Right cardiac atrium (tissue), 5 donors: Measurements from ENCODE around the gene FBXW11. TPM values are rescaled to one million over a fixed set of nuclear protein-coding genes. Genes with fewer than 3 reads are reported as not detected.

Source experiments
- ATAC-seq, 2 donors: fragments of 200-7000 bp; cut with Tn5 transposase; one replicate each; pipeline versions ENCODE4 v1.8.0 to v1.9.1; 2020; ENCODE audit warnings: moderate library complexity in 2 of 2, mild to moderate bottlenecking in 1 of 2
- DNase-seq, 3 donors: peaks; one replicate each; pipeline ENCODE4 v3.0.0-alpha.2; 2020
- H3K27ac ChIP-seq: one replicate; pipeline ENCODE4 v1.5.1; 2013; ENCODE audit warnings: mild to moderate bottlenecking, low read length, control low read depth, moderate library complexity
- H3K27me3 ChIP-seq: one replicate; pipeline ENCODE4 v1.6.1; 2013; ENCODE audit not compliant: control insufficient read depth, insufficient read depth
- H3K4me1 ChIP-seq: one replicate; pipeline ENCODE4 v1.6.1; 2013; ENCODE audit warnings: low read length; ENCODE audit not compliant: control insufficient read depth, insufficient read depth
- H3K4me3 ChIP-seq: one replicate; pipeline ENCODE4 v1.5.1; 2013; ENCODE audit warnings: low read length, control low read depth
- H3K9me3 ChIP-seq: one replicate; pipeline ENCODE4 v1.6.1; 2013; ENCODE audit warnings: low read length; ENCODE audit not compliant: control insufficient read depth
- WGBS: extraction: QIAGEN DNeasy Blood & Tissue Kit; methylation state at CpG from one replicate; pipeline ENCODE4 v1.1.7; 2013; 5-methylcytosine and 5-hydroxymethylcytosine counted together
- intact Hi-C, 4 donors: fragments of 100-400 bp; cut with DNase I; formaldehyde crosslinking; loops; one replicate each; pipeline versions ENCODE4 v1.11.0 to v1.14.0; 2022 to 2023
- polyA plus RNA-seq: library from polyadenylated mRNA; stranded (reverse); fragments of 200-250 nt; gene quantifications from one replicate; pipeline ENCODE4 v1.2.3, GENCODE V29; 2013
- total RNA-seq, 4 donors: library from RNA; stranded (reverse); fragmentation: NEBNext Ultra II Directional; extraction: Animal tissue kit (Norgen Biotek cat#: 25700); gene quantifications; one replicate each; pipeline ENCODE4 v1.2.1, GENCODE V29; 2021
- donor health status: healthy with polysubstance abuse.
- donor health status: DM: no; HTN: yes; CAD: no.
- donor health status: DM: no; HTN: no; CAD: no.
- donor health status: DM: no; HTN: yes; CAD: no; lungs with severe emphysema.
- donor health status: DM: yes; HTN: yes; CAD: no.

FBXW11 gene
- total and polyA plus RNA-seq, 5 donors: 15.8 to 70.7 (median 65.6) TPM

DNA sequence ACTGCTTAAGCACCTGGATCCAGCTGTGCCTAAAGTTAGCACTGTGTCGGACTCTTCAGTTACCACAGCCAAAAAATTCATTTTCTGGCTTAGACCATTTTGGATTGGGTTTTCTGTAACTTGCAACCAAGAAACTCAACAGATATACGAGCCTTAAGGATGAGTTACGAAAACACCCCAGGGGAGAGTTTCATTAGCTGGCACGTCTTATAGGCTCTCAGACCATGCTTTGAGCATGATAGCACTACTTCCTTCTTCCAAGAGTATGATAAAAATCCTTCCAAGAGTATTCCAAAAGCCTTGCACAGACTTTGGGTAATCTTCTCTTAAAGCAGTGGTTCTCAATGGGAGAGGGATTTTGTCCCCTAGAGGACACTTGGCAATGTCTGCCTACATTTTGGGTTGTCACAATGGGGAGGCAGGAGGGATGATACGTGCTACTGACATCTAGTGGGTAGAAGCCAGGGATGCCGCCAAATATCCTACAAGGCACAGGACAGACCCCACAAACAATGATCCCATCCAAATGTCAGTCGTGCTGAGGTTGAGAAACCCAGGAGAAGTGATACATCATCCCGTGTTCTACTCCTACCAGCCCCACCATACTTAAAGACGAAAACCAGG, 156.0 kb downstream of the FBXW11 start:
- no peak overlapping the region for H3K27ac ChIP-seq
- intact Hi-C loops: loop anchor here in 2 of 4 donors (5.0 to 10.0 kb wide), 2 partner anchors 223 to 426 kb away; no protein-coding TSS in a partner anchor
- H3K4me1 ChIP-seq: no peaks in the 10 kb centered on the region
- no peaks in the 10 kb centered on the region for H3K27me3 ChIP-seq
- no peaks in the 10 kb centered on the region for H3K9me3 ChIP-seq
- no peak overlapping the region for H3K4me3 ChIP-seq
- ATAC-seq (peak; percentile 38 to 39), DNase-seq (no peak)
- WGBS: 53% methylated on average over 9 of the region's 9 CpGs

DNA sequence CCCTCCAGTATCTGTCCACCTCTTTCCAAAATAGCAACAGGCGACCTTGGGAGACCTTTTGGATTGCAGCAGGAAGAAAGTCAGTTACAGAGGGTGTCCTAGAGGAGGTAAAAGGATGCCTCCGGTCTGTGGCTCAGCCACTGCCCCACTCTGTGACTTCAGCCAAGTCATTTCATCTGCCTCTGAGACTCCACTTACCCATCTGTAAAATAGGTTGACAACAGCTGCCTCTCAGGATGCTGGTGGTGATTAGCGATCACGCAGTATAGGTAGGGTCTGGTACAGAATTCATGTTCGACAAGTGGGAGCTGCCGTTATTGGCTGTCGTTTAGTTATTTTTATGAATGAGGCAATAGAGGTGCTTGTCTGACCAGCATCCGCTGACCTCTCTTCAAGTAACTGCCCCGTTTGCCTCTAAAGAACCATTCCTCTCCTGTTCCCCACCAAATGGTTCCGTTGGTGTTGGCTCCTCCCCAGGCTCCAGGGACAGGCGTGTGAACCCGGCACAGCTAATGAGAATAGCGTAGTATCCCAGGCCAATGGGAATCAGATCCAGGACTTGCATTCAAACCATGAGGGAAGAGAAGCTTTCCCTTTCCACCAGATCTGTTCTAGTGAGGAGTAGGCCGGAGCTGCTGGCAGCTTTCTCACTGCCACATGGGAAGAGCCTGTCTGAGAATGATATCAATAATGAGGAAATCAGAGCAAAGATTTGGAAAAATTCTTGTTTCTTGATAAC, 156.7 kb downstream of the FBXW11 start:
- no peaks in the 10 kb centered on the region for H3K27me3 ChIP-seq
- no peaks in the 10 kb centered on the region for H3K9me3 ChIP-seq
- peak; percentile 49 to 65 for ATAC-seq
- H3K4me3 ChIP-seq: no peak overlapping the region
- peak; percentile 65 to 83 (median 81) for DNase-seq
- intact Hi-C loops: loop anchor here (5.0 to 10.0 kb wide), 7 partner anchors 105 to 432 kb away; partner anchors contain the start of gene FGF18 (in 1 of the 4)
- WGBS: 76% methylated on average over 14 of the region's 14 CpGs
- no peaks in the 10 kb centered on the region for H3K4me1 ChIP-seq
- no peak overlapping the region for H3K27ac ChIP-seq

DNA sequence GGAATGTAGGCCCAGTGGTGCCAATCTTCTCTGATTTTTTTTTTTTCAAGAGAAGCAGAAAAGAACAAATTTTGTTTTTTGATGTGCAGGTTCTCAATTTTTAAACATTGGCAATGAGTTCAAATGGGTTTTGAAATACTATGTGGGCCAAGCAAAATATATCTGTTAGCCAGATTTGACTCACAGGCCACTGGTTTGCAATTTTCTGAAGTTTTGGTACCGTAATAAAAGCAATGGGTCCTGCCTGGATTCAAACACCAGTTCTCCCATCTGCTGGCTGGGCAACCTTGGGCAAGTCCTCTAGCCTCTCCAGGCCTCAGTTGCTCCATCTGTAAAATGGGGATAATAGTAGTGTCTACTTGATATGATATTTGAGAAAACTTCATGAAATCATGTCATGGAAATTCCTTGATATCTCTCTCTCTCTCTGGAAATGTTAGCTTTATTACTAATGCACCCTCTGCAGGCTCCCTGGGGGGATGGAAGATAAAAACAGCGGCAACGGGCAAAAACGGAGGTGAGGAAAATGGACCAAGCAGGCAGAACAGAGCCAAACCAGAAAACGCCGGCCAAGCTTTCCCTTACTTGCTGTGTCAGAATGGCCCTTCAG, 157.4 kb downstream of the FBXW11 start:
- no peak overlapping the region for H3K4me3 ChIP-seq
- intact Hi-C loops: loop anchor here (5.0 to 10.0 kb wide), 5 partner anchors 104 to 432 kb away; partner anchors contain the start of gene FGF18 (in 1 of the 4)
- DNase-seq: peak in 1 of 3 donors; percentile 56
- no peaks in the 10 kb centered on the region for H3K27me3 ChIP-seq
- 57% methylated on average over 6 of the region's 6 CpGs for WGBS
- ATAC-seq: no peak
- H3K27ac ChIP-seq: no peak overlapping the region
- no peaks in the 10 kb centered on the region for H3K9me3 ChIP-seq
- no peaks in the 10 kb centered on the region for H3K4me1 ChIP-seq

DNA sequence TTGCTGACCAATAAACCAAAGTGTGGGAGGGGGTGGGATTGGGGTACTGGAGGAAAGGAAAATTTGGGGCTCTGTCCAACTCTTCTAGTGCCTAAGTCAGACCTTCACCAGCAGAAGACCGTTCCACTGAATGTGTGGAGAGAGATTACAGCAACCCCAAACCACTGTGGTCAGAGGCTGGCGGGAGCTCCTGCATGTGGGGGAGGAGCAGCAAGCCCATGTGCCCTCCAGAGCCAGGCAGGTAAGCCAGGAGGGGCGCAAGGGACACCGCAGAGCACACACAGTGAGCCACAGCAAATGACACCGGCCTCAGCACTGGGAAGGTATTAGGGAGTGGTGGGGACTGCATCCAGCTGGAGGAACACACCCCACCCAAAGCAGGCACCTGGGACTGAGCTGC, 158.0 kb downstream of the FBXW11 start:
- intact Hi-C loops: loop anchor here (5.0 to 10.0 kb wide), 5 partner anchors 104 to 431 kb away; partner anchors contain the start of gene FGF18 (in 1 of the 4)
- Histone ChIP-seq H3K4me3 (no peak overlapping the region), H3K27me3 (no peaks in the 10 kb centered on the region), H3K27ac (no peak overlapping the region), H3K9me3 (no peaks in the 10 kb centered on the region), H3K4me1 (no peaks in the 10 kb centered on the region)
- ATAC-seq (no peak), DNase-seq (no peak)
- 83% methylated on average over 5 of the region's 5 CpGs for WGBS

DNA sequence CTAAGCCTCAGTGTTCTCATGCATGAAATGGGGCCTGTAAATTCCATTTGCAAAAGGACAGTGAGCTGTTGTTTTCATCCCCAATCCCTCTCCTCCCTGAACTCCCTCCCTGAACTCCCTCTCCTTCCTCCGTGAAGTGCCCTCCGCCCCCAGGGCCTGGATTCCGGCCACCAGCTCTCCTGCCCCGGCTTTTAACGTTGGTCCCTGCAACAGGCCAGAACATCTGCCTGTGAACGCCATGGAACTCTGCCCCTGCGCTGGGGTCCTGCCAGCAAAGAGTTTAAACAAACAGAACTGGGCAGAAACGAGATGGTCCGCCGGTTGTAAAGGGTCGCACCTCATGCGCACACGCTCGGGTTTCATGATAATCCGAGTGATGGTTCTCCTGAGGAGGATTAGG, 158.4 kb downstream of the FBXW11 start:
- no peak overlapping the region for H3K27ac ChIP-seq
- ATAC-seq: no peak
- H3K27me3 ChIP-seq: no peaks in the 10 kb centered on the region
- H3K4me1 ChIP-seq: no peaks in the 10 kb centered on the region
- H3K4me3 ChIP-seq: no peak overlapping the region
- peak in 1 of 3 donors; percentile 64 for DNase-seq
- no peaks in the 10 kb centered on the region for H3K9me3 ChIP-seq
- intact Hi-C loops: loop anchor here (5.0 to 10.0 kb wide), 5 partner anchors 103 to 431 kb away; partner anchors contain the start of gene FGF18 (in 1 of the 4)
- 71% methylated on average over 15 of the region's 15 CpGs for WGBS

DNA sequence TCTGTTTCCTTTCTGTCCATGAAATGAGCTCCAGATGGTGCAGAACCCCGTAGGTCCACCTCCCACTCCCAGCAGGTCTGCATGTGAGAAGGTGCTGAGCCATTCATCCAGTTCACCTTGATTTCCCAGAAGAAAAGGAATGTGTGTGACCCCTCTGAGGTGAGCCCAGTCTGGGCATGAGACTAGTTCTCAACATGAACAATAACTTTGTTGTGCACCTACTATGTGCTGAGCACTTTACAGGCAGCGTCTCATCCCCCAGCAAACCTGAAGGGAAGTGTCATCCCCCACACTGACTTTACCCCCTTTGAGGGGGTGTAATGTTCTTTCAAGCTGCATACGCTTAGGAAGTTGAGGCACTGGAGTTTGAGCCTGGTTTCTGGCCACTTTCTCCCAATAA, 159.4 kb downstream of the FBXW11 start:
- Histone ChIP-seq H3K27ac (no peak overlapping the region), H3K9me3 (no peaks in the 10 kb centered on the region), H3K4me1 (no peaks in the 10 kb centered on the region), H3K27me3 (no peaks in the 10 kb centered on the region), H3K4me3 (no peak overlapping the region)
- whole genome bisulfite sequencing: 95% methylated on average over 3 of the region's 3 CpGs
- intact Hi-C loops: loop anchor here (5.0 to 10.0 kb wide), 5 partner anchors 102 to 430 kb away; partner anchors contain the start of gene FGF18 (in 1 of the 4)
- ATAC-seq (no peak), DNase-seq (no peak)

DNA sequence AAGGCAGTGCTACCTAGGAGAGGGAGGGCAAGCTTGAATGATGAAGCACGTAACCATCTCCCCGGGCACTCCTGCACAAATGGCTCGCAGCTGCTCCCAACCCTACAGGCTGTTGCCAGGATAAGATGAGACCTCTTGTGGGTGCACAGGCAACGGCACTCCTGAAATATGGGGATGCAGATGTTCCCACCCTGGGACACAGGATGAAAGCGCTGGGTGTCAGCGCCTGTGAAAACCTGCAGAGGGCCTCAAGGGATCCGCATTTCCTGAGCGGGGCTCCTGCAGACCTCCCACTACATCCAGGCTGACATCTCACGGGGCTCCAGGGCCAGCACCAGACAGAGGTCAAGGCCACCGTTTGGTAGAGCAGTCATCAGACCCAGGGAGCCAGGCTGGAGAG, 160.1 kb downstream of the FBXW11 start:
- WGBS: 87% methylated on average over 10 of the region's 10 CpGs

DNA sequence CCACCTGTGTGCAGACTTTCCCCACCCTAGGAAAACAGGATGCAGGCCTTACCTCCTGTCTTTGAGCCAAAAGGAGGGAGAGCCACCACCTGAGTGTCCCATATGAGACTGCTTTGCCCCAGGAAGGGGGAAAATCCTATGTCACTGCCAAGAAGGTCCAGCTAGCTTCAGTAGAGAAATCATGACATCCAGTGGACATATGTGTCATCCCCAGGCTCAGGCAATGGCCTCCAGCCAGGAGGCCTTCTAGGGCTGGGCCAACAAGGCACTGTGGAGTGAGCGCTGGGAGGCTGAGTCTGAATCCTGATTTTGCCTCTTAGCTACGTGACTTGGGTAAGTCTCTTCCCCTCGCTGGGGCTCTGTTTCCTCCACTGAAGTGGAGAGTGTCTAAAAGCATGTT, 160.6 kb downstream of the FBXW11 start:
- no peaks in the 10 kb centered on the region for H3K4me1 ChIP-seq
- no peaks in the 10 kb centered on the region for H3K9me3 ChIP-seq
- H3K27ac ChIP-seq: no peak overlapping the region
- intact Hi-C loops: loop anchor here (5.0 to 10.0 kb wide), 5 partner anchors 101 to 429 kb away; partner anchors contain the start of gene FGF18 (in 1 of the 4)
- peak; percentile 54 to 55 for ATAC-seq
- no peaks in the 10 kb centered on the region for H3K27me3 ChIP-seq
- 76% methylated on average over 3 of the region's 3 CpGs for WGBS
- H3K4me3 ChIP-seq: no peak overlapping the region
- DNase-seq: peak; percentile 46 to 75 (median 74)

More for the DNA sequence above, 160.1 kb downstream of the FBXW11 start:
- H3K9me3 ChIP-seq: no peaks in the 10 kb centered on the region
- H3K27ac ChIP-seq: no peak overlapping the region
- H3K4me1 ChIP-seq: no peaks in the 10 kb centered on the region
- no peak overlapping the region for H3K4me3 ChIP-seq
- intact Hi-C loops: loop anchor here (5.0 to 10.0 kb wide), 5 partner anchors 102 to 429 kb away; partner anchors contain the start of gene FGF18 (in 1 of the 4)
- ATAC-seq (no peak), DNase-seq (no peak)
- H3K27me3 ChIP-seq: no peaks in the 10 kb centered on the region

DNA sequence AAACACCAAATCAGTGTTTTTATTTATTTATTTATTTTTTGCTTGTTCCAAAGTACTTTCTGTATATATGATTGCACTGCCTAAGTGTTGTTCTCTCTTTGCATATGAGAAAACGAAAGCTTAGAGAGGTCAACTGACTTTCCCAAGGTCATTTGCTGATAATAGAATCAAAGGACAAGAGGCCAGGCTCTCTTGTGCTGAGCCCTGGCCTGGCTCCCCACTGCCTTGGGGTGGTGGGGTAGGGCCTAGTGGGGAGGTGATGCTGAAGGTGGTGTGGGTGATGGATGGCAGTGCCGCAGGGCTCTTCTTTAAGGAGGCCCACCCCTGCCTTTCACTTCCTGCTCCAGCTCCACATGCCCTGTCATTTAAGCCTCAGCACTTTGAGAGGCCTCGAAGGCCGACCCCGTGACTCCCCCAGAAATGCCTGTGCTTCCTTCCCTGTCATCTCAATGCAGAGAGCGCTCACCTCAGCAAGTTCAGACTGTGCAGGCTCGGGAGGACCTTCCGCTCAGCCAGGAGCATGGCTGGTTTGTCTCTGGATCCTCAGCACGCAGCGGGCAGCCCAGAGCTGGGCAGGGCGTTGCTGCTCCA, 161.3 kb downstream of the FBXW11 start:
- DNase-seq (no peak), ATAC-seq (no peak)
- Histone ChIP-seq H3K4me3 (no peak overlapping the region), H3K4me1 (no peaks in the 10 kb centered on the region), H3K27ac (no peak overlapping the region), H3K27me3 (no peaks in the 10 kb centered on the region), H3K9me3 (no peaks in the 10 kb centered on the region)
- intact Hi-C loops: loop anchor here (5.0 to 10.0 kb wide), 5 partner anchors 100 to 428 kb away; partner anchors contain the start of gene FGF18 (in 1 of the 4)
- WGBS: 87% methylated on average over 11 of the region's 11 CpGs

DNA sequence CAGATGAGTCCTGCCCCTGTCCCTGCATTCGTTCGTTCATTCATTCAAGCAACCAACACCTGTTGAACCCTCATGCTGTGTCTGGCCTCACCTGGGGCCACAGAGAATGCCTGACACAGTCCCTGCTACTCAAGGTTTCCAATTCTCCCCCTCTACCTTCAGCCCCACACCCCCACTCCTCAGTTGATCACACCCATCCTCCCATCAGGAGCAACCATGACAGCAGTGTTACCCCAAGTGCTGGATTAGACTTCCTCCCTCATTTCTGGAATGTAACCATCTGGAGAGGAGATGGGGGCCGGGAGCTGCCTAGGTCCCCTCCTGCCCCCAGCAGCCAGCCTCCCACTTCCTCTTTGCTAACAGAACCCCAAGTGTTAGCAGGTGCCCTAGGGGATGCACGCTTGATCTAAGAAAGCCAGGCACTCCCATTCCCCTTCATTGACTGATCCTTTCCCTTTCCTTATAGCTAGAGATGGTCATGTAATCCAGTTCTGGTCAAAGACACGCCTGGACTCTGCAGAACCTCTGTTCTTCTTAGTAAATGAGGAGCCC, 163.6 kb downstream of the FBXW11 start:
- no peaks in the 10 kb centered on the region for H3K27me3 ChIP-seq
- no peak for ATAC-seq
- intact Hi-C loops: loop anchor here (10.0 kb wide), 3 partner anchors 98 to 218 kb away; no protein-coding TSS in a partner anchor
- no peaks in the 10 kb centered on the region for H3K4me1 ChIP-seq
- DNase-seq: no peak
- H3K9me3 ChIP-seq: no peaks in the 10 kb centered on the region
- 76% methylated on average over 5 of the region's 5 CpGs for WGBS
- no peak overlapping the region for H3K4me3 ChIP-seq
- no peak overlapping the region for H3K27ac ChIP-seq
